DMS 273 (cell line): ENCODE data around the gene SCAPER.
A peak's percentile ranks its signal among the peaks of the same experiment; 100 is the strongest.

ENCODE experiments used
- DNase-seq: peaks from one replicate; lab custom pipeline; 2025; ENCODE audit not compliant: unreplicated experiment; lab: John Stamatoyannopoulos, UW

The SCAPER gene

DNA sequence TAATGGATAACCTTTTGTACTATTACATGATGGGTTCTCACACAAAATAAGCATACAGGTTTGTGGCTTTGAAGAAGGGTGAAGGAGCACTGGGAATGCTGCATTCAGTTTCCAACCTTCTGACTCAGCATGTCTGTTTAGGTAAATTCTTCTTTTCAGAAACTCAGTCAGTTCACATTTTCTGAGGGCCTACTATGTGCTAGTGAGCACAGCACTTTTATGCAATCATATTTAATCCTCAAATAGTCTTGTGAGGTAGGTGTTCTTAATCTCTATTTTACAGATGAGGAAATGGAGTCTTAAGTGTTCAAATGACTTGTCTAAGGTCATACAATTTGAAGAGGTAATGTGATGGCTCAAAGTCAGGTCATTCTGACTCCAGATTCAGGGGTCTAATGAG, 527.4 kb downstream of the SCAPER start:
- no peak for DNase-seq

DNA sequence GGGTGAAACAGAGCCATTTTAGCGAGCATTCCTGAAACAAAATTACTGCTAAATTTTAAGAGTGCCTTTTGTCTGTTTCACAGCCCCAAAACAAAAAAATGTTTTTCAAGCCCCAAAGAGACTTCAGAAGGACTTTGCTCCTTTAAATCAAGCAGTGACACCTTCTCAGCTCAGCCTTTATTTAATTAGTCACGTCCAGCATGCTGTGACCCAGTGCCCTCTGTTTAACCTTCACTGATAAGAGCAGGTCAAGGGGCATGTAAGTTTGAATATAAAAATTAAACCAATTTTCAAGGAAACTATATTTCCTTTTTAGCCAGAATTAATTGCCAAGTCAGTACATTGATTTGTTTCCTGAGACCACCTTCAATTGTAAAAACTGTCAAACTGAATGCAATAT, 527.9 kb downstream of the SCAPER start:
- no peak for DNase-seq

DNA sequence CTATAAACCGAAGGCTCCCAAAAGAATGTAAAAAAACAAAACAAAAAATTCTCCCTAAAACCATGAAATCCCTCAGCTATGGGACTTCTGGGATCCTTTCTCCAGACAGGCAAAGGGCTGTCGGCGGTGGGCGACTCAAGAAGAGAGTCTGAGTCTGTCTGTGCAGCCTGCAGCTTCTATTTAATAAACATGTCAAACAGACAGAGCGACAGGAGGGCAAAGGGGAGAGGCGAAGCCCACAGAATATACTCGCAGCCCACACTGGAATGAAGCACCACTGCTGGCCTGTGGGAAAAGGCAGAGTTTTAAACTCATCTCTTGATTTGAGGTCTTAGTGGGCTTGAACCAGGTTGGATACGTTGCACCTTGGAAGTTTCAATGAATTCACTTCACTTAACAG, 528.3 kb downstream of the SCAPER start:
- DNase-seq: no peak

DNA sequence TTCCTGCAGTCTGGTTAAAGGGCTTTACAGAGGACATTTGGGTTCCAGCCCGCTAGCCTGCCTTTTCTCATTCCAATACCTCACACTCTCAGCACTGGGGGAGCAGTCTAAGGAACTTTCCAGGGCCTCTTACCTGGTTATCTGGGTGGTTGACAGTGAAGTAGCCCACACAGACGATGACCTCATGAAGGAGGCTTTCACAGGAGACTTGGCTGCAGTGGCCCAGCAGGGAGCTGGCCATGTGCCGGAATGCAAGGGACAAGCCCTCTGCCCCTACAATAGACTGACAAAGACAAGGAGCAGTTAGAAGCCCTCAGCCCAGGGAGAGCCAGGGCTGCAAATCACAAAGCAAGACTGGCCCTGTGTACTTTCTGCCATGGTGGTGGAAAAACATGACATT, 529.1 kb downstream of the SCAPER start:
- no peak for DNase-seq

DNA sequence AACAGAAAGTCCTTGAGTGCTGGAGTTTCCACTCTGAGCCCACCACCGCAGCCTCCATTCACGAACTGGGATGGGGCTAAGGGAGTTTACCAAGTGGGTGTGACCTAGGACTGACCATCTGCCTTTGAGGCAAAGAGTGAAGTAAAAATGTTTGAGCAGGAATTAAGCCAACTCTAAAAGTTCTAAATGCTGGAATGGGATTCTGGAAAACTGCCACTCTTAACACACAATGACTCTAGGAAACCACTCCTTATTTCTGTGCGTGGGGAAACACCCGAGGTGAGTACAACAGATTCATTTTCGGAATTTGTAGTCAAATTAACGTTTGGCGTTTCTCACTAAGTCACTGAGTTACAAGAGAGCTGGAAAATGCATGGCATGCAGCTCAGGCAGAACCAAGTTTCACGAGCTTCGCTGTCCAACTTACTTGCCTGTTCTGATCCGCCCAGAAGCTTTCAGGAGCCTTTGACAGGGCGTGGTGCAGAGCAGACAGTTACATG, 537.0 kb downstream of the SCAPER start:
- no peak for DNase-seq

DNA sequence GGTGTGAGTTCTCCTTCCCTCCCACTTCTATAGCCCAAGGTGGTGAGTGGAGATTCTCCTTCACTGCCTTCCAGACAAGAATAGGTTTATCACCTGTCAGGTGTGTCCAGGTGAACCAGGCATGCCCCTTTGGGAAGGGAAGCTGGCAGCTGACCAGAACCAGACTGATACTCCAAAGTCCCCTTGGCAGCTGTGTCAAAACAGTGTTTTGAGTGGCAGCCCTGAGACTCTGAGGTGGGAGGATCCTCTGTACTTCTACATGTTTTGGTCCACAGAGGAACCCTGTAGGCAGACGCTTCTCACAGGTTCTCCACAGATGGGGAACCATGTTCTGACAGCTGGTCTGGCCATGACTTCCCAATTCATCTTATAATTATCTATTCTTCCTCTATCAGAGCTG, 538.4 kb downstream of the SCAPER start:
- no peak for DNase-seq

DNA sequence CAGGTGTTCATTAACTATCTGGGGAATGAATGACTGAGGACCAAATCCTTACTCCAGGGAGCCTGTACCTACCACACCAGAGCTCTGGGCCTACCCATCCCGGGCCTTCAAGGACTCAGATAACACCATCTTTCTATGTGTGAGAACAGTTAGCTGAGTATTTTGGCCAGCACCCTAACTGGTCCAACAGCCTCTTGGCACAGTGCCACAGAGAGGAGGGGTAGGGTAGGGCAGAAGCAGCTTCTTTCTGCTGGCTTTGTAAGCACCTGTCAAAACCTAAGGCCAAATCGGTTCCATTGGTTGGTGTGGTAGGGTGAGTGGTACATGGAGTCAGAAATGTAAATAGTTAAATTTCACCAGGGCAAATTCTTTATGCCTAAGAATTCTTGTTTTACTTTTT, 541.9 kb downstream of the SCAPER start:
- no peak for DNase-seq

DNA sequence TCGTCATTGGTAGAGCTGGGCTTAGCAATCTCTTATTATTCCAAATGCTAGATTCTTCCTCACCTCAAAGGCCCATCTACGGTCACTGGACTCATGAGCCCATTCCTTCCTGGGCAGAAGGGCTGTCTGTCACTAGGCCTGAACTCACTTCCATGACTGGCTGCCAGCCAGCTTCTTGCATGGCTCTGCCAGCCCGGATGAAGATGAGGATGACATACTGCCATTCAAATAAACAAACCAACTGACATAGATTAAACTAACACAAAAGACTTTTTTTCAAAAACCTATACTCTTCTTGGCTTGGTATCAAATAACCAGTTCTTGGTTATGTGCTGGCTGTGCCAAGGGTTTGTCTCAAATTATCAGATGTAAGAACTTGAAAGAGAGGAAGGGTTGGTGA, 544.7 kb downstream of the SCAPER start:
- no peak for DNase-seq

DNA sequence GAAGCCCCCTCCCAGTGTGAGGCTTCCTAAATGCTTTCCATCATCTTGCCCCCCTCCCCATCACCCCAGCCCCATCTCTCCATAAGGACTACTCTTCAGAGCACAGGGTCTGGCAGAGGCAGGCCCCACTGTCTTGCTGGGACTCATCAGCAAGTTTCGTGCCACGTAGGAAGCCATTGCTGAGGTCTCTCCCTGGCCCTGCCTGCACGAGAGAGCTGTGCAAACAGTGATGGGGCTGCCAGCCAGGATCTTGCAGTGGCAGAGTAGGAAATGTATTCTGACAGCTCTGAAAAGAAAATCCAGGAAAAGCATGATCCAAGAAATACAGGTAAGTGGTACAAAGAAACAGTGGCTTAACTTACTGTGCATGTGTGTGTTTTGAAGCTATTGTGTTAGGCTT, 546.0 kb downstream of the SCAPER start:
- no peak for DNase-seq

DNA sequence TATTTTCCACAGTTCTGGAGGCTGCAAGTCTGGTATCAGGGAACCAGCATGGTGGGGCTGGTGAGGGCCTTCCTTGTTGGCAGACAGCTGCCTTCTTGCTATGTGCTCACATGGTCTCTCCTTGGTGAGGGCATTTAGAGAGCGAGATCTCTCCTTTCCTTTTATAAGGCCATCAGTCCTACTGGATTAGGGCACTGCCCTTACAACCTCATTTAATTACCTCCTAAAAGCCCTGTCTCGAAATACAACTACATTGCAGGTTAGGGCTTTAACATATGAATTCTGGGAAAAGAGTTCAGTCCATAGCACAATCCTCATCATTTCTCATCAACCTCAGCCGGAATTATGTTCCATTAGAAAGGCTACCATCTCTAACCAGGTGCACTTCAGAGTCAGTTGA, 546.7 kb downstream of the SCAPER start:
- no peak for DNase-seq

DNA sequence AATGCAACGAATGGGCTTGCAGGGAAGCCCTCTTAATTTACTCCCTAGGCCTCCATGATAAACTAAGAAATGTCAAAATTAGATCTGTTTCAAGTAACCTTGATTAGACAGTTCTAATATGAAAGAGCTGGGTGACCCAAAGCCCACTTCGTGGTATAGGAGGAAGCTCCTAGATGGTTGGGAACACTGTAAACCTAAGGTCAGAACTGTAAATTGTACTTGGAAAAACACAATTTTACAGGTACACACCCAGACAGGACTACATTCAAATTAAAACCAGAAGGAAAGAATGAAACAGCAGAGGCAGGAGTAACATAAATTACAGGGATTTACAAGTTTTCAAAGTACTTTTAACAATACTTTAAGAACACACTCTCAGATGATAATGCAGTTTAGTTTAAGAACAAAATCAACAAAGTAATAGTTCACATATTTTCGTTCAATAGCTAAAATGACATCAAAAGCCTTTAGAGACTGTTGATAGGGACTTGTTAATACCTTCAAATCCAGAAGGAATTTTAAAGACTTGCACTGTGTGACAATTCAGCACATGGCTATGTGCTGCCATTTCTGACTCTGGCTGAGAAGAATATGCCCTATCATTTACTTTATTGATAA, 550.2 kb downstream of the SCAPER start:
- DNase-seq: no peak

DNA sequence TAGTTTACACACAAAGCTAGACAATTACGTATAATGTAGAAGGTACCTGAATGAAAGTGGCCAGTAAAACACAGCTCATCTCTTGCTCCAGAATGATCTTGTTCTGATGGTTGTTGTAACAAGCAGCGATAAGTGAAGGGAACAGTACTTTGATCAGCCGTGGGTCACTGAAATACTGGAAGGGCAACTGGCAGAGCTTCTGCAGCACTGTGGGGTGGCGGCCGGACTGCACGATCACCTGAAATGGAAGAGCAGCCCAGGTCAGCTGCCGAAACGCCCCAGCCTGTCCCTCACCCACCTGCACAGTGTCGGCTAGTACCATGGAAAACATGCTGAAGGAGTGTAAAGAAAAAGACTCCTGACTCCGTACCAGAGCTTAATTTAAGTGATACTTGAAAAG, 551.2 kb downstream of the SCAPER start:
- no peak for DNase-seq

DNA sequence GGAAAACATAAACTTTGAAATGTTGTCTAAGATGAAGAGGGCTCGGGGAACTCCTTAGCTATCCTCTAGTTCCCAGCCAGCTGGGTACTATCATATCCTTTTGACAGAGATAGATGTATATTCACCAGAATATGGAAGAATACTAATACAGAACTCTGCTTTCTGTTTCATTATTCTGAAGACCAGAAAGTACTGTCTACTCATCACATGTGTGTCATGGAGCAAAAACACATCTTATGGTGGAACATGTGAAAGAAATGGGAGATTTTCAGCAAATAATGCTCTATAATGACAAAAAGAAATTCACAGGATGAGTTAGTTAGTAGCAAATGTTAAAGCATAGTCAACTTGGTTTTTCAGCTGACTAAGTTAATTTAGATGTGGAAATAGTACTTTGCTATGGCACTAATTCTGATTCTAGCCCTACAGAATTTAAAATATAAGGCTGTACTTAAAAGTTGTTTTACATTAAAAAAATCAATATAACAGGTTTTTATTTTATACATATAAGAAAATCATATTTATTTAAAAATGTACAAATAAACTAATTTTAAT, 552.0 kb downstream of the SCAPER start:
- no peak for DNase-seq

DNA sequence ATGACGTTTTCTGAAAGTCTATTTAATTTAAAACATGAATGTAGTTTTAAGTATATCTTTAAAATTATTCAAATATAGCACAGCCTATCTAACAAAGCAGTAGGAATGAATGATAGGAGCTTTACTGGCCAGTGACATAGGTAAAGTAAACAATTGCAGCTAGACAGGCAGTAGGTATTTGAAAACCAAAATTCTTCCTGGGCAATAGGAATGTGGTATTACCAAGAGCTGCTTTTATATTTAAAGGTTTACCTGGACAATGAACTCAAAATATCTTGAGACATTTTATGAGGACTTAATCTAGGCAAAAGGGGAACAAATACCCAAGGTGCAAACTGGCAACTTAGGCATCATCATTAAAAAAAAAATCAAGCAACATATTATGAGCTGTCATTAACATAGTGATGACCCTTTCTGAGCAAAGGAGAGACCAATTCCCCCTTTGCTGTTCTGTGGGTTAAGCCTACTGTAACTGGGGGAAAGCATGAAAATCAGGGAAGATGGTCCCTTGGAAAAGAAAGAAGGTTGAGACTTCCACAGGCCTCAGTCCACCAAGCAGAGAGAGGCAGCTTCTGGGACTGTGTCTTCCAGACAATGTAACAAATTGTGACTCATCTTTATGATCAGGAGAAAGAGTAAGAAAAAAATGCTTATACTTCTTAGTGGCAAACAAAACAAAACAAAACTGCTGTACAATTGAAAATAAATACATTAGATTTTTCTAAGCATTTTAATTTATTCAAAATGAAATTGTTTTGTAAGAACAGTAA, 555.7 kb downstream of the SCAPER start:
- no peak for DNase-seq

DNA sequence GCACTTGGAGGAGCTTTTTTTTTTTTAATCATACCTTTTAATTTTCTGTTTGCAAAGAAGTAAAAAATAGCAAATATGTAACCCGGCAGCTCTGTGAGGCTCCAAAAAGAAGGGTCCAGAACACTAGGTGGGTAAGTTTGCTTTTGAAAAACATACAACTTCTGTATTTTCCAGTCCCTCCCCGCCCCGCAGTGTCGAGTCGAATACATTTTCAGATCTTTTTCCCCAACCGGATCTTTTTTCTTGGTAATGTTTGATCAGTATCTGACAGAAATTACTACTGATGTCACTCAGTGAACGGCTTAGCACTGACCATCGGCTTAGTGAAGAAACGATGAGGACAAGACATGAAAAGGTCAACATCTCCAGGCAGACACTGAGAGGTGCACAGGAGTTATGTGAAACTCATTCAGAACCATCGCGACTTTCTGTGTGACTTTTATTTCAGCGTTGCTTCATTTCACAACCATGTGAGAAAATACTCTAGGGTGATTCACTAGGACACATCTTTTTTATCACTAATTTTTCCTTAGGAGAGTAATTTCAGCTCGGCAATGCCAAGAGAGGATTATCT, 557.6 kb downstream of the SCAPER start:
- no peak for DNase-seq

DNA sequence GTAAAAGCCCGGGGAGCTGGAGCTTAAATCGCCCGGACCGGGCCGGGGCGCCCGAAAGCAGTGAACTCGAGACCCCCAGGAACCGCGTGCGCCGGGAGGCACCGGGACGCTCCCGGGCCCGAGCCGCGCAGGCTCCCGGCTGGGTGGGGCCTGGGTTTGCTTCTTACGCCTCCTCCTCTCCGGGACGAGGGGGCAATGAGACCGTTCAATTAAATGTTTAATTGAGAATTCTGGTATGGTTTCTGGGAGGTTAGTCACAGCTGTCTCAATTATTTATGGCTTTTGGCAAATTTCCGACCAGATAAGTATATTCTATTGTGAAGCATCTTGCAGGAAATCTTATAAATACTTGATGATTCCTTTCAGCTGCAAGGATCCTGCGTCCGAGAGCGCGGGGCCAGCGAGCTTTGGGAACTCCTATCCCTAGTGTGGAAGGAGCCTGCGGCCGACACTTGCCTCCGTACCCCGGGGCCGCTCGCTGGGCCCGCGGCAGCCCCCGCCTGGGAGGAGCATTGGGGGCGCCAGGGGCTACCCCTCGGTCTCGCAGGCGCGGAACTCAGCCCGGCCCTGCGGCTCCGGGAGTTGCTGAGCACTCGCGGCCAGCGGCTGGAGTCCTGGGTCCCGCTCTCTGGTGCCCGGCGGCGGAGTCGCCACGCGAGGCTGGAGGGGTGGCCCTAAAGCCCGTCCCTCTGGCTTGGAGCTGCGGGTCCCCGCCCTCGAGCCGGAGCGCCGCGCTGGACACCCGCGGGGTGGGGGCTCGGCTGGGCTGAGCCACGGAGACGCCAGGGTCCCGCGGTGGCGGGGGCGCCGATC, 558.3 kb downstream of the SCAPER start:
- DNase-seq: peak; percentile 63

DNA sequence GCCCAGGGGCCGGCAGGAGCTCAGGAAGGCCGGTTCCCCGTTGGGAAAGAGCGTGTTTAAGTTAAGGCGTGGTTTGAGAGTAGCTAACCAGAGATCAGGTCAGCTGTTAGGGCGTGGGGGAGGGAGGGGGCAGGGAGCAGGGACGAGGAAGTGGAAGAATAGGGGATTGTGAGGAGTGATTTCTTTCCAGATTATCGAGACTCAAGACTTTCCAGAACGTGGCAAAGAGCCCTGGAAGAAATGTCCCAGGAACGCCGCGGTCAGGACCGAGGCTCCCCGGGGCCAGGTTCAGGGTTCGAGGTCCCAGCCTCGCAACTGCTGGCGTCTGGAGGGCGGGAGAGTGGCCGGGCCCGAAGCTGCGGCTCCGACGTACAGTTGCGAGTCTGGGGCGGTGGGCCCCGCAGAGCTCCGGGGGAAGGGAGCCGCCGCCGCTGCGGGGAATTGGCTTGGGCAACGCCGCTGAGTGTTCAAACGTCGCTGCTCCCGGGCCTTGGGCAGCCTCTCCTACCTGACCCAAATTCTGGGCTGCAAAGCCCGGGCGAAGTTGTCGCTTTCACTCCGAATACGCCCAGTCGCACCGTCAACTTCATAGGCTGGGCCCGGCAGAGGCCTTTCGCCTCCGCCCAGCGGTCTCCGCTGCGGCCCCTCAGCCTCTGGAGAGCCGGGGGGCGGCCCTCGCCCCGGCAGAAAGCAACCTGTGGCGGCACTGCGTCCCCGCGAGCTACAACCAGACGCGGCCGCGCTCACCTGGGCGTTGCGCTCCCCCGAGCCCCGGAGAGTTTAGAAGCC, 559.1 kb downstream of the SCAPER start:
- DNase-seq: peak; percentile 63

DNA sequence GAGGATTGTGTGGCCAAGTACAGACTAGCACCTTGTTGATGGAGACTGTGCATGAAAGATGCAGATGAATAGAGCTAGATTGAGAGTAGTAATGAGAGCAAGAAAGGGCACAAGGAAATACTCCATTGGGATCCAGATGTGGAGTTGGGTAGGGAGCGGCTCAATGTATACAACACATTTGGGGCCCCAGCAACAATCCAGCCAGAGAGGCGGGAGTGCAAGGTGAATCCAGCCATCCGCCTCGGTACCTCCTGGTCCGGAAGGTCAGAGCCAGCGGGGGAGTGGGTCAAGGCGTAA, 559.6 kb downstream of the SCAPER start:
- DNase-seq: no peak

DNA sequence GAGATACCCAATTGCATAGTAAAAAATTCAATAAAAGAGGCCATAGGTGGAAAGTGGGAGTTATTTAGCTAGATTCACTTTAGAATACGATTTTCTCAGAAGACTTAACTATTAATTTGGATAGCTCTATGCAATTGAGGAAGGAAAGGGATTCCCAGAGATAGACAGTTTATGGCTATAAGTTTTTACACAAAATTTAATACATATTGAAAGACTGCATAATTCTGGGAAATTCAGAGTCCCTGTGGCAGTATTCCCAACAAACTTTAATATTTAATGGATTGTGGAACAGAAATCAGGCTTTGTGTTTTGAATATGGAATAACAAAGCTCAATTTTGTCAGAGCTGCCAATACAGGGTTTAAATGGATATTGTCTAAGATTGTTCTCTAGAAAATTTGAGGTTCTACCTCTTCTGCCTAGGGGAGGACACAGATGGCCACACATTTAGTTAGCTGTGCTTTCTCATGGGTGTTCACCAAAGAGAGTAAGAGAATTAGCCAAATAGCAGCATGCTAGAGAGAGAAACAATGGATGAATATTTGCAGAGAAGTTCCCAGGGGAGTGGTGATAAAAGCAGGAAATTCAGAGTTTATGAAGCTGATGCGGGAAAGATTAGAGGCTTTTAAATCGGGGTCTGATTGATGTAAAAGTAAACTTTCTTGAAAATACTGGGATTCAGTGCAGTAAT, 560.1 kb downstream of the SCAPER start:
- DNase-seq: no peak
